ENCODE measurements around the gene CARM1. TPM values are rescaled to one million over a fixed set of nuclear protein-coding genes. Genes with fewer than 3 reads are reported as not detected.
"Not testable (repeated sequence)": the region's sequence is repeated elsewhere in the genome, so short reads cannot be mapped to it uniquely, and the experiment has no call there.

CARM1 gene
- total RNA-seq, 1 donor from 2014 or later = 66.7 TPM

- H3K36me3 Mint-ChIP-seq (ENCODE audit: unreplicated experiment) = no peaks in the 10 kb centered on the region
- no peak for DNase-seq (ENCODE audit: extremely low spot score, unreplicated experiment)
Observed at GRCh38 chr19:10872546-10873107, 1.3 kb downstream of the CARM1 start.

GRCh38 chr19:10874024-10874423 is 2.7 kb downstream of the CARM1 start:
- H3K9me3 Mint-ChIP-seq (ENCODE audit: unreplicated experiment) = no peaks in the 10 kb centered on the region
- H3K36me3 Mint-ChIP-seq (ENCODE audit: unreplicated experiment) = no peaks in the 10 kb centered on the region
- H3K27me3 Mint-ChIP-seq (ENCODE audit: unreplicated experiment) = no peaks in the 10 kb centered on the region
- H3K4me3 Mint-ChIP-seq (ENCODE audit: unreplicated experiment) = no peak overlapping the region
- H3K4me1 Mint-ChIP-seq (ENCODE audit: unreplicated experiment) = peaks cover 28% of the 10 kb centered on the region
- TF ChIP-seq, protein P1, sequence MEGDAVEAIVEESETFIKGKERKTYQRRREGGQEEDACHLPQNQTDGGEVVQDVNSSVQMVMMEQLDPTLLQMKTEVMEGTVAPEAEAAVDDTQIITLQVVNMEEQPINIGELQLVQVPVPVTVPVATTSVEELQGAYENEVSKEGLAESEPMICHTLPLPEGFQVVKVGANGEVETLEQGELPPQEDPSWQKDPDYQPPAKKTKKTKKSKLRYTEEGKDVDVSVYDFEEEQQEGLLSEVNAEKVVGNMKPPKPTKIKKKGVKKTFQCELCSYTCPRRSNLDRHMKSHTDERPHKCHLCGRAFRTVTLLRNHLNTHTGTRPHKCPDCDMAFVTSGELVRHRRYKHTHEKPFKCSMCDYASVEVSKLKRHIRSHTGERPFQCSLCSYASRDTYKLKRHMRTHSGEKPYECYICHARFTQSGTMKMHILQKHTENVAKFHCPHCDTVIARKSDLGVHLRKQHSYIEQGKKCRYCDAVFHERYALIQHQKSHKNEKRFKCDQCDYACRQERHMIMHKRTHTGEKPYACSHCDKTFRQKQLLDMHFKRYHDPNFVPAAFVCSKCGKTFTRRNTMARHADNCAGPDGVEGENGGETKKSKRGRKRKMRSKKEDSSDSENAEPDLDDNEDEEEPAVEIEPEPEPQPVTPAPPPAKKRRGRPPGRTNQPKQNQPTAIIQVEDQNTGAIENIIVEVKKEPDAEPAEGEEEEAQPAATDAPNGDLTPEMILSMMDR (IDR thresholded peaks at IDR 0.05) = no peak
- no peak overlapping the region for H3K27ac Mint-ChIP-seq (ENCODE audit: unreplicated experiment)
- DNase-seq (ENCODE audit: extremely low spot score, unreplicated experiment) = no peak

More at GRCh38 chr19:10872546-10873107, 1.3 kb downstream of the CARM1 start:
- peak overlapping the region; percentile 94 for H3K4me3 Mint-ChIP-seq (ENCODE audit: unreplicated experiment)
- H3K27ac Mint-ChIP-seq (ENCODE audit: unreplicated experiment) = peak overlapping the region; percentile 93
- TF ChIP-seq, protein P1 (IDR thresholded peaks at IDR 0.05) = no peak
- H3K27me3 Mint-ChIP-seq (ENCODE audit: unreplicated experiment) = no peaks in the 10 kb centered on the region
- no peaks in the 10 kb centered on the region for H3K9me3 Mint-ChIP-seq (ENCODE audit: unreplicated experiment)
- peaks cover 19% of the 10 kb centered on the region for H3K4me1 Mint-ChIP-seq (ENCODE audit: unreplicated experiment)

DNA sequence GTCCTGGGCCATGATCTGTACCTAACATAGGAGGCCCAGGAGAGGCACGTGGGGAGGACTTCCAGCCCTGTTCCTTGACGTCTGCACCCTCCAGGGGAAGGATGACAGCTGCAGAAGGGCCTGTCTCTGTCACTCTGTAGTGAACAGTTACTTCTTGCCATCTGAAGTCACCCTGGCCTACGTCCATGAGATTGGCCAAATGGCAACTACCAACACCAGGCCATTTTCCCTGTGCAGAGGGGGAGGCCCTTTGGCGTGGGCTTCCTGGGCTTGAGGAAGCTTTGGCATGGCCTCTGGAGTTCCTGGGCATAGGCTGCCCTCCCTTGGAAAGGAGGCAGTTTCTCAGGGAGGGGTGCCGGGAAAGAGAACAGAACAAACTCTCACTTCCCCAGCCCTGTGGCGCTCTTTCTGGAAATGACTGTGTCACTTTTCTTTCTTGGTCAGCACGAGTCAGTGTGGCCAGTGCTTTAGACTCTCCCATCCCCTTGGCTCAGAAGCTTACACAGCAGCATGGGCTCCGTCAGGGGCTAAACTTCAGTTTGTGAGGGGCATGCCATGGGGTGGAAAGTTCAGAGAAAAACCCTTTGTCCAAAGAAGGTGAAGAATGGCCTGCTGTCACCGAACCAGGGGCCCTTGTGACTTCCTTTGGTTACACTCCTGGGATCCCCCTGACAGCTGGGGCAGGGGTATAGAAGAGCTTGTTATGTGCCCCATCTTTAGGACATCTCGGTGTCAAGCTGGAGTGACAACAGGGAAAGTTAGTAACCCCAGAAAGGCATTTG is 5.3 kb downstream of the CARM1 start:
- no peaks in the 10 kb centered on the region for H3K9me3 Mint-ChIP-seq (ENCODE audit: unreplicated experiment)
- peaks cover 37% of the 10 kb centered on the region for H3K4me1 Mint-ChIP-seq (ENCODE audit: unreplicated experiment)
- DNase-seq (ENCODE audit: extremely low spot score, unreplicated experiment) = no peak
- H3K27me3 Mint-ChIP-seq (ENCODE audit: unreplicated experiment) = no peaks in the 10 kb centered on the region
- H3K27ac Mint-ChIP-seq (ENCODE audit: unreplicated experiment) = peak overlapping the region; percentile 60
- TF ChIP-seq, protein P1 (IDR thresholded peaks at IDR 0.05) = no peak
- no peak overlapping the region for H3K4me3 Mint-ChIP-seq (ENCODE audit: unreplicated experiment)
- H3K36me3 Mint-ChIP-seq (ENCODE audit: unreplicated experiment) = peaks cover 3% of the 10 kb centered on the region

DNA sequence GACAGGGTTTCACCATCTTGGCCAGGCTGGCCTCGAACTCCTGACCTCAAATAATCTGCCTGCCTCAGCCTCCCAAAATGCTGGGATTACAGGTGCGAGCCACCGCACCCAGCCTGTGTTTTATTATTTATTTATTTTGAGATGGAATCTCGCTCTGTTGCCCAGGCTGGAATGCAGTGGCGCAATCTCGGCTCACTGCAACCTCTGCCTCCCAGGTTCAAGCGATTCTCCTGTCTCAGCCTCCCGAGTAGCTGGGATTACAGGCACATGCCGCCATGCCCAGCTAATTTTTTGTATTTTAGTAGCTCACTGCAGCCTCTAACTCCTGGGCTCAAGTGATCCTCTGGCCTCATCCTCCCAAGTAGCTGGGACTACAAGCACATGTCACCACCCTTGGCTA is 6.3 kb downstream of the CARM1 start:
- not testable (repeated sequence) for H3K36me3 Mint-ChIP-seq (ENCODE audit: unreplicated experiment); DNase-seq (ENCODE audit: extremely low spot score, unreplicated experiment); H3K27me3 Mint-ChIP-seq (ENCODE audit: unreplicated experiment); H3K4me3 Mint-ChIP-seq (ENCODE audit: unreplicated experiment); H3K9me3 Mint-ChIP-seq (ENCODE audit: unreplicated experiment)
- peak overlapping the region; percentile 23 for H3K27ac Mint-ChIP-seq (ENCODE audit: unreplicated experiment)
- peaks cover 43% of the 10 kb centered on the region for H3K4me1 Mint-ChIP-seq (ENCODE audit: unreplicated experiment)

GRCh38 chr19:10878253-10878652 is 6.9 kb downstream of the CARM1 start:
- H3K9me3 Mint-ChIP-seq (ENCODE audit: unreplicated experiment) = no peaks in the 10 kb centered on the region
- no peaks in the 10 kb centered on the region for H3K27me3 Mint-ChIP-seq (ENCODE audit: unreplicated experiment)
- TF ChIP-seq, protein P1 (IDR thresholded peaks at IDR 0.05) = no peak
- H3K36me3 Mint-ChIP-seq (ENCODE audit: unreplicated experiment) = peaks cover 3% of the 10 kb centered on the region
- no peak for DNase-seq (ENCODE audit: extremely low spot score, unreplicated experiment)
- peaks cover 36% of the 10 kb centered on the region for H3K4me1 Mint-ChIP-seq (ENCODE audit: unreplicated experiment)
- H3K27ac Mint-ChIP-seq (ENCODE audit: unreplicated experiment) = peak overlapping the region; percentile 23
- no peak overlapping the region for H3K4me3 Mint-ChIP-seq (ENCODE audit: unreplicated experiment)

Data from osteocyte (in vitro differentiated cells).